Brain microvascular endothelial cell (primary cell): Measurements from ENCODE around the gene HCK.

Source experiments
- DNase-seq: peaks from one replicate; pipeline ENCODE4 v3.0.0-alpha.2; 2020
- H3K27ac ChIP-seq: fragments of 250-450 bp; sonication (Bioruptor Pico); 2 replicates; pipeline ENCODE4 v1.5.1; 2020; ENCODE audit warnings: mild to moderate bottlenecking, moderate library complexity
- H3K27me3 ChIP-seq: fragments of 250-450 bp; sonication (Bioruptor Pico); replicated peaks from 2 replicates; pipeline ENCODE4 v1.5.1; 2020; ENCODE audit warnings: mild to moderate bottlenecking
- H3K36me3 ChIP-seq: fragments of 250-450 bp; sonication (Bioruptor Pico); replicated peaks from 2 replicates; pipeline ENCODE4 v1.5.1; 2020; ENCODE audit warnings: mild to moderate bottlenecking
- H3K4me3 ChIP-seq: 2 replicates; pipeline ENCODE4 v1.5.1; 2011; ENCODE audit warnings: low read depth, mild to moderate bottlenecking, control low read depth, low read length, moderate library complexity
- in situ Hi-C: cut with HindIII; loops from 2 replicates; pipeline ENCODE4 v1.10.0; 2017; ENCODE audit warnings: low sequenced_read_pairs, low pct_ligation_motif_present
- TF ChIP-seq, protein P1 (sequence below): IDR thresholded peaks from 2 replicates; pipeline ENCODE4 v1.5.1; 2011; ENCODE audit warnings: low read depth, mild to moderate bottlenecking, moderate library complexity, low read length, control low read depth, inconsistent platforms; ENCODE audit errors: missing control alignments

The HCK gene

GRCh38 chr20:32050324-32050841 lies 1.7 kb upstream of the HCK start:
- Histone ChIP-seq H3K27ac (no peak overlapping the region), H3K4me3 (no peak overlapping the region), H3K36me3 (no peaks in the 10 kb centered on the region), H3K27me3 (peaks cover 32% of the 10 kb centered on the region)
- in situ Hi-C loops, result no loop called here
- TF ChIP-seq, protein P1, sequence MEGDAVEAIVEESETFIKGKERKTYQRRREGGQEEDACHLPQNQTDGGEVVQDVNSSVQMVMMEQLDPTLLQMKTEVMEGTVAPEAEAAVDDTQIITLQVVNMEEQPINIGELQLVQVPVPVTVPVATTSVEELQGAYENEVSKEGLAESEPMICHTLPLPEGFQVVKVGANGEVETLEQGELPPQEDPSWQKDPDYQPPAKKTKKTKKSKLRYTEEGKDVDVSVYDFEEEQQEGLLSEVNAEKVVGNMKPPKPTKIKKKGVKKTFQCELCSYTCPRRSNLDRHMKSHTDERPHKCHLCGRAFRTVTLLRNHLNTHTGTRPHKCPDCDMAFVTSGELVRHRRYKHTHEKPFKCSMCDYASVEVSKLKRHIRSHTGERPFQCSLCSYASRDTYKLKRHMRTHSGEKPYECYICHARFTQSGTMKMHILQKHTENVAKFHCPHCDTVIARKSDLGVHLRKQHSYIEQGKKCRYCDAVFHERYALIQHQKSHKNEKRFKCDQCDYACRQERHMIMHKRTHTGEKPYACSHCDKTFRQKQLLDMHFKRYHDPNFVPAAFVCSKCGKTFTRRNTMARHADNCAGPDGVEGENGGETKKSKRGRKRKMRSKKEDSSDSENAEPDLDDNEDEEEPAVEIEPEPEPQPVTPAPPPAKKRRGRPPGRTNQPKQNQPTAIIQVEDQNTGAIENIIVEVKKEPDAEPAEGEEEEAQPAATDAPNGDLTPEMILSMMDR, result no peak
- no peak for DNase-seq

- DNase-seq, result no peak
- no peak overlapping the region for H3K4me3 ChIP-seq
- TF ChIP-seq, protein P1, result no peak
- in situ Hi-C loops, result no loop called here
- H3K27me3 ChIP-seq, result peaks cover 32% of the 10 kb centered on the region
- no peak overlapping the region for H3K27ac ChIP-seq
- no peaks in the 10 kb centered on the region for H3K36me3 ChIP-seq
Measured at GRCh38 chr20:32050851-32051556, 1.0 kb upstream of the HCK start.

- TF ChIP-seq, protein P1, result no peak
- H3K36me3 ChIP-seq, result no peaks in the 10 kb centered on the region
- in situ Hi-C loops, result no loop called here
- peaks cover 32% of the 10 kb centered on the region for H3K27me3 ChIP-seq
- no peak overlapping the region for H3K27ac ChIP-seq
- DNase-seq, result no peak
- no peak overlapping the region for H3K4me3 ChIP-seq
Measured at GRCh38 chr20:32051720-32052089, 337 bp upstream of the HCK start.

GRCh38 chr20:32052778-32053362 lies 828 bp downstream of the HCK start:
- in situ Hi-C loops, result no loop called here
- H3K27me3 ChIP-seq, result peaks cover 32% of the 10 kb centered on the region
- no peak overlapping the region for H3K4me3 ChIP-seq
- no peak for DNase-seq
- H3K36me3 ChIP-seq, result no peaks in the 10 kb centered on the region
- TF ChIP-seq, protein P1, result no peak
- no peak overlapping the region for H3K27ac ChIP-seq

- Histone ChIP-seq H3K27ac (no peak overlapping the region), H3K27me3 (peaks cover 34% of the 10 kb centered on the region), H3K4me3 (no peak overlapping the region), H3K36me3 (no peaks in the 10 kb centered on the region)
- in situ Hi-C loops, result no loop called here
- no peak for DNase-seq
- TF ChIP-seq, protein P1, result no peak
Measured at GRCh38 chr20:32053648-32054047, 1.6 kb downstream of the HCK start.
